GM11168 (cell line): ENCODE results near the gene RNF41.
"Not testable (repeated sequence)": the region's sequence is repeated elsewhere in the genome, so short reads cannot be mapped to it uniquely, and the experiment has no call there.

Experiments
- in situ Hi-C: fragments of 300-500 bp; cut with MboI; formaldehyde crosslinking; loops from one replicate; pipeline ENCODE4 v1.12.0; 2022; ENCODE audit warnings: low sequenced_read_pairs; ENCODE audit not compliant: unreplicated experiment

Gene RNF41

GRCh38 chr12:56219840-56220239 lies 1.9 kb downstream of the RNF41 start:
- in situ Hi-C loops = no loop called here

GRCh38 chr12:56216461-56216860 lies 5.3 kb downstream of the RNF41 start:
- in situ Hi-C loops = no loop called here

GRCh38 chr12:56213878-56214277 lies 7.8 kb downstream of the RNF41 start:
- in situ Hi-C loops = no loop called here

GRCh38 chr12:56212361-56212760 lies 9.4 kb downstream of the RNF41 start:
- in situ Hi-C loops = no loop called here

- in situ Hi-C loops = no loop called here
These were observed 13.7 kb downstream of the RNF41 start for GRCh38 chr12:56208006-56208405.

GRCh38 chr12:56206452-56207166 lies 15.1 kb downstream of the RNF41 start:
- in situ Hi-C loops = no loop called here

GRCh38 chr12:56205445-56205844 lies 16.3 kb downstream of the RNF41 start:
- in situ Hi-C loops = no loop called here

- in situ Hi-C loops = no loop called here
These were observed 17.4 kb downstream of the RNF41 start for GRCh38 chr12:56204275-56204674.

- in situ Hi-C loops = no loop called here
These were observed 18.9 kb downstream of the RNF41 start for GRCh38 chr12:56202838-56203237.

- in situ Hi-C loops = no loop called here
These were observed 19.4 kb downstream of the RNF41 start for GRCh38 chr12:56202366-56202765.

GRCh38 chr12:56198836-56199235 lies 22.9 kb downstream of the RNF41 start:
- in situ Hi-C loops = no loop called here

- in situ Hi-C loops = no loop called here
These were observed 23.6 kb downstream of the RNF41 start for GRCh38 chr12:56197921-56198635.

GRCh38 chr12:56196818-56197550 lies 24.7 kb downstream of the RNF41 start:
- in situ Hi-C loops = not testable (repeated sequence)

- in situ Hi-C loops = no loop called here
These were observed 28.6 kb downstream of the RNF41 start for GRCh38 chr12:56193025-56193578.

GRCh38 chr12:56192582-56192981 lies 29.1 kb downstream of the RNF41 start:
- in situ Hi-C loops = no loop called here

- in situ Hi-C loops = no loop called here
These were observed 31.0 kb downstream of the RNF41 start for GRCh38 chr12:56190695-56191155.

- in situ Hi-C loops = loop anchor here (5.0 kb wide), 1 partner anchor 68 kb away; no protein-coding TSS in a partner anchor
These were observed 31.6 kb downstream of the RNF41 start for GRCh38 chr12:56189918-56190694.

- in situ Hi-C loops = loop anchor here (5.0 kb wide), 1 partner anchor 67 kb away; no protein-coding TSS in a partner anchor
These were observed 32.4 kb downstream of the RNF41 start, which contains the start of gene SMARCC2 for GRCh38 chr12:56189099-56189917. Gene SMARCC2, minus strand, starts transcription at chr12:56189483. Its CDS starts 22 bp downstream, at chr12:56189461.

GRCh38 chr12:56188778-56189098 lies 33.0 kb downstream of the RNF41 start:
- in situ Hi-C loops = loop anchor here (5.0 kb wide), 1 partner anchor 66 kb away; no protein-coding TSS in a partner anchor
